Measurements from ENCODE around the gene ARVCF. TPM values are rescaled to one million over a fixed set of nuclear protein-coding genes. Genes with fewer than 3 reads are reported as not detected.

Gene ARVCF
- total RNA-seq, 1 donor = 27.1 TPM

GRCh38 chr22:19969141-19969928 lies 47.3 kb downstream of the ARVCF start:
- Histone ChIP-seq H3K27me3 (ENCODE audit: insufficient read depth, low read length) (no peaks in the 10 kb centered on the region), H3K36me3 (ENCODE audit: insufficient read depth, low read length) (peaks cover 30% of the 10 kb centered on the region), H3K4me1 (ENCODE audit: insufficient read depth, low read length) (no peaks in the 10 kb centered on the region), H3K27ac (ENCODE audit: low read depth, low read length) (no peak overlapping the region), H3K4me3 (ENCODE audit: insufficient read depth, low read length) (no peak overlapping the region), H3K9me3 (ENCODE audit: low read depth, low read length) (no peaks in the 10 kb centered on the region), H3K4me2 (ENCODE audit: insufficient read depth, low read length) (no peak overlapping the region), H2AFZ (ENCODE audit: low read length) (no peak overlapping the region), H3K79me2 (ENCODE audit: insufficient read depth, low read length) (no peaks in the 10 kb centered on the region), H4K20me1 (ENCODE audit: insufficient read depth, low read length) (peaks cover 13% of the 10 kb centered on the region)
- no peak for TF ChIP-seq CTCF (IDR thresholded peaks at IDR 0.05; ENCODE audit: extremely low read depth, low read depth, low read length)
- peak; percentile 82 for DNase-seq (ENCODE audit: insufficient read length, low spot score, missing footprints)

- peak; percentile 83 for DNase-seq (ENCODE audit: insufficient read length, low spot score, missing footprints)
- Histone ChIP-seq H3K4me1 (ENCODE audit: insufficient read depth, low read length) (no peaks in the 10 kb centered on the region), H3K79me2 (ENCODE audit: insufficient read depth, low read length) (no peaks in the 10 kb centered on the region), H3K27me3 (ENCODE audit: insufficient read depth, low read length) (no peaks in the 10 kb centered on the region), H3K9me3 (ENCODE audit: low read depth, low read length) (no peaks in the 10 kb centered on the region), H4K20me1 (ENCODE audit: insufficient read depth, low read length) (peaks cover 11% of the 10 kb centered on the region), H2AFZ (ENCODE audit: low read length) (no peak overlapping the region), H3K27ac (ENCODE audit: low read depth, low read length) (no peak overlapping the region), H3K4me3 (ENCODE audit: insufficient read depth, low read length) (no peak overlapping the region), H3K36me3 (ENCODE audit: insufficient read depth, low read length) (peaks cover 38% of the 10 kb centered on the region), H3K4me2 (ENCODE audit: insufficient read depth, low read length) (no peak overlapping the region)
- TF ChIP-seq CTCF (IDR thresholded peaks at IDR 0.05; ENCODE audit: extremely low read depth, low read depth, low read length) = no peak
Measured at GRCh38 chr22:19968450-19968891, 48.2 kb downstream of the ARVCF start.

GRCh38 chr22:19967850-19968449 lies 48.7 kb downstream of the ARVCF start:
- no peak for TF ChIP-seq CTCF (IDR thresholded peaks at IDR 0.05; ENCODE audit: extremely low read depth, low read depth, low read length)
- Histone ChIP-seq H4K20me1 (ENCODE audit: insufficient read depth, low read length) (peaks cover 11% of the 10 kb centered on the region), H3K4me2 (ENCODE audit: insufficient read depth, low read length) (no peak overlapping the region), H2AFZ (ENCODE audit: low read length) (no peak overlapping the region), H3K27me3 (ENCODE audit: insufficient read depth, low read length) (no peaks in the 10 kb centered on the region), H3K9me3 (ENCODE audit: low read depth, low read length) (no peaks in the 10 kb centered on the region), H3K4me3 (ENCODE audit: insufficient read depth, low read length) (no peak overlapping the region), H3K27ac (ENCODE audit: low read depth, low read length) (no peak overlapping the region), H3K4me1 (ENCODE audit: insufficient read depth, low read length) (peaks cover 5% of the 10 kb centered on the region), H3K36me3 (ENCODE audit: insufficient read depth, low read length) (peaks cover 39% of the 10 kb centered on the region), H3K79me2 (ENCODE audit: insufficient read depth, low read length) (no peaks in the 10 kb centered on the region)
- DNase-seq (ENCODE audit: insufficient read length, low spot score, missing footprints) = peak; percentile 73
